ENCODE data around the gene DOK4.

The DOK4 gene

GRCh38 chr16:57525761-57526160 lies 39.5 kb upstream of the DOK4 start:
- DNase-seq (ENCODE audit: low read depth, low spot score), result no peak
- no peak overlapping the region for H3K4me3 ChIP-seq (ENCODE audit: low read length)

- no peak overlapping the region for H3K4me3 ChIP-seq (ENCODE audit: low read length)
- DNase-seq (ENCODE audit: low read depth, low spot score), result no peak
Measured at GRCh38 chr16:57522960-57523359, 36.7 kb upstream of the DOK4 start.

- no peak overlapping the region for H3K4me3 ChIP-seq (ENCODE audit: low read length)
- DNase-seq (ENCODE audit: low read depth, low spot score), result no peak
Measured at GRCh38 chr16:57519796-57520360, 33.6 kb upstream of the DOK4 start.

- H3K4me3 ChIP-seq (ENCODE audit: low read length), result no peak overlapping the region
- DNase-seq (ENCODE audit: low read depth, low spot score), result no peak
Measured at GRCh38 chr16:57518922-57519321, 32.6 kb upstream of the DOK4 start.

GRCh38 chr16:57518520-57518919 lies 32.2 kb upstream of the DOK4 start:
- no peak for DNase-seq (ENCODE audit: low read depth, low spot score)
- no peak overlapping the region for H3K4me3 ChIP-seq (ENCODE audit: low read length)

- no peak for DNase-seq (ENCODE audit: low read depth, low spot score)
- H3K4me3 ChIP-seq (ENCODE audit: low read length), result no peak overlapping the region
Measured at GRCh38 chr16:57517397-57518367, 31.4 kb upstream of the DOK4 start.

- no peak overlapping the region for H3K4me3 ChIP-seq (ENCODE audit: low read length)
- no peak for DNase-seq (ENCODE audit: low read depth, low spot score)
Measured at GRCh38 chr16:57516773-57517172, 30.5 kb upstream of the DOK4 start.

- no peak for DNase-seq (ENCODE audit: low read depth, low spot score)
- no peak overlapping the region for H3K4me3 ChIP-seq (ENCODE audit: low read length)
Measured at GRCh38 chr16:57516176-57516725, 30.0 kb upstream of the DOK4 start.

- DNase-seq (ENCODE audit: low read depth, low spot score), result no peak
- H3K4me3 ChIP-seq (ENCODE audit: low read length), result no peak overlapping the region
Measured at GRCh38 chr16:57514791-57515600, 28.7 kb upstream of the DOK4 start.

- no peak overlapping the region for H3K4me3 ChIP-seq (ENCODE audit: low read length)
- DNase-seq (ENCODE audit: low read depth, low spot score), result no peak
Measured at GRCh38 chr16:57514371-57514770, 28.1 kb upstream of the DOK4 start.

- no peak for DNase-seq (ENCODE audit: low read depth, low spot score)
- H3K4me3 ChIP-seq (ENCODE audit: low read length), result no peak overlapping the region
Measured at GRCh38 chr16:57513371-57514102, 27.2 kb upstream of the DOK4 start.

GRCh38 chr16:57512296-57513001 lies 26.2 kb upstream of the DOK4 start:
- no peak for DNase-seq (ENCODE audit: low read depth, low spot score)
- no peak overlapping the region for H3K4me3 ChIP-seq (ENCODE audit: low read length)

- H3K4me3 ChIP-seq (ENCODE audit: low read length), result no peak overlapping the region
- no peak for DNase-seq (ENCODE audit: low read depth, low spot score)
Measured at GRCh38 chr16:57510016-57510871, 24.0 kb upstream of the DOK4 start.

- DNase-seq (ENCODE audit: low read depth, low spot score), result no peak
- no peak overlapping the region for H3K4me3 ChIP-seq (ENCODE audit: low read length)
Measured at GRCh38 chr16:57509231-57509923, 23.1 kb upstream of the DOK4 start.

GRCh38 chr16:57508035-57508425 lies 21.7 kb upstream of the DOK4 start:
- no peak overlapping the region for H3K4me3 ChIP-seq (ENCODE audit: low read length)
- no peak for DNase-seq (ENCODE audit: low read depth, low spot score)

- DNase-seq (ENCODE audit: low read depth, low spot score), result no peak
- H3K4me3 ChIP-seq (ENCODE audit: low read length), result no peak overlapping the region
Measured at GRCh38 chr16:57507136-57508034, 21.1 kb upstream of the DOK4 start.
